CD4-positive, alpha-beta T cell treated with Interferon alpha-2 for 1 hour (primary cell): ENCODE measurements around the gene PLSCR4.
"Not testable (repeated sequence)": the region's sequence is repeated elsewhere in the genome, so short reads cannot be mapped to it uniquely, and the experiment has no call there.

ENCODE experiments used
- DNase-seq, 2 donors: peaks; one replicate each; pipeline ENCODE4 v3.0.0-alpha.2; 2020 to 2022

The PLSCR4 gene

GRCh38 chr3:146250449-146251382 is at the start of gene PLSCR4:
Gene PLSCR4 (minus strand): TSS chr3:146251105. CDS start chr3:146222071, 29,034 bp downstream.
- peak in 1 of 2 donors; percentile 4 for DNase-seq

- DNase-seq: not testable (repeated sequence)
Measured at GRCh38 chr3:146293401-146293800, 42.5 kb upstream of the PLSCR4 start.

GRCh38 chr3:146283781-146284445 is 33.0 kb upstream of the PLSCR4 start:
- DNase-seq: no peak

- no peak for DNase-seq
Measured at GRCh38 chr3:146280864-146281263, 30.0 kb upstream of the PLSCR4 start.

GRCh38 chr3:146279951-146280350 is 29.0 kb upstream of the PLSCR4 start:
- no peak for DNase-seq

- DNase-seq: no peak
Measured at GRCh38 chr3:146279013-146279412, 28.1 kb upstream of the PLSCR4 start.

- DNase-seq: no peak
Measured at GRCh38 chr3:146277953-146278631, 27.2 kb upstream of the PLSCR4 start.

GRCh38 chr3:146275476-146275875 is 24.6 kb upstream of the PLSCR4 start:
- no peak for DNase-seq

- DNase-seq: no peak
Measured at GRCh38 chr3:146274833-146275232, 23.9 kb upstream of the PLSCR4 start.

GRCh38 chr3:146273721-146274407 is 23.0 kb upstream of the PLSCR4 start:
- no peak for DNase-seq

GRCh38 chr3:146271180-146271579 is 20.3 kb upstream of the PLSCR4 start:
- DNase-seq: no peak

- no peak for DNase-seq
Measured at GRCh38 chr3:146269271-146269670, 18.4 kb upstream of the PLSCR4 start.

- DNase-seq: no peak
Measured at GRCh38 chr3:146268535-146269219, 17.8 kb upstream of the PLSCR4 start.

GRCh38 chr3:146265720-146266119 is 14.8 kb upstream of the PLSCR4 start:
- DNase-seq: no peak

- no peak for DNase-seq
Measured at GRCh38 chr3:146262371-146263110, 11.6 kb upstream of the PLSCR4 start.

- DNase-seq: no peak
Measured at GRCh38 chr3:146259880-146260589, 9.1 kb upstream of the PLSCR4 start.

- no peak for DNase-seq
Measured at GRCh38 chr3:146256851-146257486, 6.1 kb upstream of the PLSCR4 start.

- DNase-seq: not testable (repeated sequence)
Measured at GRCh38 chr3:146252445-146252844, 1.5 kb upstream of the PLSCR4 start.

GRCh38 chr3:146249921-146250320 is 984 bp downstream of the PLSCR4 start:
- DNase-seq: no peak

- no peak for DNase-seq
Measured at GRCh38 chr3:146247911-146248310, 3.0 kb downstream of the PLSCR4 start.
